Esophagus (tissue), 2 donors: Measurements from ENCODE around the gene CCL15. TPM values are rescaled to one million over a fixed set of nuclear protein-coding genes. Genes with fewer than 3 reads are reported as not detected.

Experiments
- H3K27ac ChIP-seq, 2 donors: one replicate each; pipeline ENCODE4 v1.5.1; 2013; ENCODE audit warnings: low read depth in 2 of 2, mild to moderate bottlenecking in 2 of 2, inconsistent platforms in 1 of 2, low read length in 1 of 2, moderate library complexity in 1 of 2
- H3K27me3 ChIP-seq, 2 donors: one replicate each; pipeline ENCODE4 v1.6.1; 2013; ENCODE audit warnings: low read length in 2 of 2, control low read depth in 1 of 2, mild to moderate bottlenecking in 1 of 2; ENCODE audit not compliant: insufficient read depth in 2 of 2, control insufficient read depth in 1 of 2
- H3K36me3 ChIP-seq, 2 donors: one replicate each; pipeline ENCODE4 v1.6.1; 2013; ENCODE audit warnings: low read length in 1 of 2; ENCODE audit not compliant: control insufficient read depth in 2 of 2, insufficient read depth in 2 of 2
- H3K4me1 ChIP-seq, 2 donors: one replicate each; pipeline ENCODE4 v1.6.1; 2013; ENCODE audit warnings: low read length in 1 of 2; ENCODE audit not compliant: control insufficient read depth in 2 of 2, insufficient read depth in 2 of 2
- H3K4me3 ChIP-seq, 2 donors: one replicate each; pipeline ENCODE4 v1.5.1; 2013; ENCODE audit warnings: low read length in 2 of 2, mild to moderate bottlenecking in 2 of 2, low read depth in 1 of 2, moderate library complexity in 1 of 2
- H3K9me3 ChIP-seq, 2 donors: one replicate each; pipeline ENCODE4 v1.6.1; 2013; ENCODE audit warnings: mild to moderate bottlenecking in 2 of 2, low read depth in 1 of 2, low read length in 1 of 2, moderate library complexity in 1 of 2; ENCODE audit not compliant: control insufficient read depth in 2 of 2, insufficient read depth in 1 of 2
- WGBS, 2 donors: extraction: QIAGEN DNeasy Blood & Tissue Kit; methylation state at CpG; one replicate each; pipeline ENCODE4 v1.1.7; 2013; 5-methylcytosine and 5-hydroxymethylcytosine counted together
- polyA plus RNA-seq, 2 donors: library from polyadenylated mRNA; stranded (reverse); fragments of 200-250 nt; gene quantifications; one replicate each; pipeline ENCODE4 v1.2.3, GENCODE V29; 2013
- donor health status: healthy with polysubstance abuse.
- donor health status: Bipolar disorder and iron deficiency.

CCL15 gene
- polyA plus RNA-seq, 2 donors = 0.06 TPM; not detected in 1

GRCh38 chr17:35953720-35954119 is 47.6 kb downstream of the CCL15 start:
- Histone ChIP-seq H3K27me3 (no peaks in the 10 kb centered on the region), H3K4me3 (no peak overlapping the region), H3K36me3 (no peaks in the 10 kb centered on the region), H3K27ac (no peak overlapping the region), H3K4me1 (no peaks in the 10 kb centered on the region), H3K9me3 (no peaks in the 10 kb centered on the region)
- WGBS, 2 donors = 56 to 58% methylated on average over 7 of the region's 7 CpGs

GRCh38 chr17:35949401-35949800 is 52.0 kb downstream of the CCL15 start:
- WGBS, 2 donors = 71 to 76% methylated on average over 3 of the region's 3 CpGs
- Histone ChIP-seq H3K9me3 (no peaks in the 10 kb centered on the region), H3K36me3 (no peaks in the 10 kb centered on the region), H3K27ac (no peak overlapping the region), H3K27me3 (no peaks in the 10 kb centered on the region), H3K4me3 (no peak overlapping the region), H3K4me1 (no peaks in the 10 kb centered on the region)

DNA sequence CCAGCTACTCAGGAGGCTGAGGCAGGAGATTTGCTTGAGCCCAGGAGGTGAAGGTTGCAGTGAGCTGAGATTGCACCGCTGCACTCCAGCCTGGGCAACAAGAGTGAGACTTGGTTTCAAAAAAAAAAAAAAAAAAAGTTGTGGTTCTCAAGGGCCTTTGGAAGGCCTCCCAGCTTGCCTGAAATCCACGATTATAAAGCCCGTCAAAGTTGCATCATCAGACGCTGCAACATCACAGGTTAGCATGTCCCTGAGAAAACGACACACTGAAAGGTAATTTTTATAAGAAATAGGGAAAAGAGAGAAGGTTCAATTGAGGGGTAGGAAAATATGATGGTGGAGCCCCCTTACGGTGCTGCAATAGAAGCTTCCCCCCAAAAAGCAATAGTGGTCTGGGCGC is 53.3 kb downstream of the CCL15 start:
- no peaks in the 10 kb centered on the region for H3K4me1 ChIP-seq
- no peaks in the 10 kb centered on the region for H3K27me3 ChIP-seq
- WGBS, 2 donors = 90% methylated on average over 7 of the region's 7 CpGs
- no peaks in the 10 kb centered on the region for H3K9me3 ChIP-seq
- no peak overlapping the region for H3K4me3 ChIP-seq
- H3K27ac ChIP-seq = no peak overlapping the region
- H3K36me3 ChIP-seq = no peaks in the 10 kb centered on the region

Other genes with a start within 250 kb of the CCL15 start
- under 1 TPM; 0.01 to 0.08 TPM for gene GAS2L2, start 248.3 kb downstream of the CCL15 start, polyA plus RNA-seq
- gene C17orf50, start 240.7 kb downstream of the CCL15 start, polyA plus RNA-seq = under 1 TPM in 1 of 2 donors, not detected in 1; 0.14 TPM
- gene MMP28, start 205.9 kb downstream of the CCL15 start, polyA plus RNA-seq = 10 to 100 TPM; 14.8 to 21.7 TPM
- 100 to 1,000 TPM in 1 of 2 donors, 10 to 100 TPM in 1; 89.5 to 110 TPM for gene TAF15, start 192.1 kb downstream of the CCL15 start, polyA plus RNA-seq
- under 1 TPM; 0.05 to 0.08 TPM for gene HEATR9, start 132.7 kb downstream of the CCL15 start, polyA plus RNA-seq
- gene CCL5, start 121.2 kb downstream of the CCL15 start, polyA plus RNA-seq = 1 to 10 TPM; 6.3 to 6.9 TPM
- gene RDM1, start 70.8 kb downstream of the CCL15 start, polyA plus RNA-seq = under 1 TPM; 0.55 TPM
- not detected for gene LYZL6, start 57.8 kb downstream of the CCL15 start, polyA plus RNA-seq
- under 1 TPM; 0.08 to 0.24 TPM for gene CCL16, start 20.1 kb downstream of the CCL15 start, polyA plus RNA-seq
- gene CCL14, start 14.8 kb downstream of the CCL15 start, polyA plus RNA-seq = 10 to 100 TPM; 21.9 to 32.3 TPM
- gene CCL23, start 16.4 kb upstream of the CCL15 start, polyA plus RNA-seq = 1 to 10 TPM; 1.3 to 3.6 TPM
- under 1 TPM; 0.29 to 0.38 TPM for gene CCL18, start 62.7 kb upstream of the CCL15 start, polyA plus RNA-seq
- under 1 TPM; 0.86 to 0.89 TPM for gene CCL3, start 88.6 kb upstream of the CCL15 start, polyA plus RNA-seq
- gene CCL4, start 102.3 kb upstream of the CCL15 start, polyA plus RNA-seq = 1 to 10 TPM; 1.8 TPM
- gene TBC1D3B, start 175.1 kb upstream of the CCL15 start, polyA plus RNA-seq = 1 to 10 TPM; 5.8 to 6.9 TPM
- under 1 TPM; 0.18 to 0.32 TPM for gene CCL3L1, start 195.2 kb upstream of the CCL15 start, polyA plus RNA-seq
- gene CCL4L2, start 209.5 kb upstream of the CCL15 start, polyA plus RNA-seq = under 1 TPM; 0.45 to 0.92 TPM